Sigmoid colon (tissue), 7 donors: ENCODE results near the gene FZR1. TPM values are rescaled to one million over a fixed set of nuclear protein-coding genes. Genes with fewer than 3 reads are reported as not detected.
A peak's percentile ranks its signal among the peaks of the same experiment; 100 is the strongest.

Experiments
- DNase-seq: peaks from one replicate; pipeline ENCODE4 v3.0.0-alpha.2; 2019
- H3K27ac ChIP-seq, 4 donors: fragments of 200-600 bp; sonication (generic); one replicate each; pipeline ENCODE4 v1.5.1; 2016 to 2019; ENCODE audit warnings: mild to moderate bottlenecking in 1 of 4
- H3K27me3 ChIP-seq, 3 donors: fragments of 200-600 bp; sonication (generic); one replicate each; pipeline ENCODE4 v1.5.1; 2019; ENCODE audit warnings: mild to moderate bottlenecking in 1 of 3
- H3K36me3 ChIP-seq, 4 donors: fragments of 200-600 bp; sonication (generic); one replicate each; pipeline ENCODE4 v1.5.1; 2016 to 2019
- H3K4me1 ChIP-seq, 4 donors: fragments of 200-600 bp; sonication (generic); one replicate each; pipeline ENCODE4 v1.5.1; 2017 to 2019
- H3K4me3 ChIP-seq, 4 donors: fragments of 200-600 bp; sonication (generic); one replicate each; pipeline ENCODE4 v1.5.1; 2017 to 2019; ENCODE audit warnings: mild to moderate bottlenecking in 2 of 4, moderate library complexity in 1 of 4
- H3K9me3 ChIP-seq, 4 donors: fragments of 200-600 bp in 3 of 4; sonication (generic) in 3 of 4; one replicate each; pipeline versions ENCODE4 v1.5.1 to v1.6.1; 2013 to 2019
- EP300 ChIP-seq, 4 donors: sonication (generic); formaldehyde crosslinking; IDR thresholded peaks; one replicate each; pipeline ENCODE4 v1.6.1; 2017; ENCODE audit warnings: antibody characterized with exemption in 4 of 4
- POLR2A ChIP-seq, 2 donors: fragments of 450-650 bp; IDR thresholded peaks; one replicate each; pipeline ENCODE4 v1.6.1; 2016; ENCODE audit warnings: antibody characterized with exemption in 2 of 2, mild to moderate bottlenecking in 2 of 2, moderate library complexity in 2 of 2
- POLR2AphosphoS5 ChIP-seq, 4 donors: sonication (generic); formaldehyde crosslinking; IDR thresholded peaks; one replicate each; pipeline ENCODE4 v1.6.1; 2017; ENCODE audit warnings: antibody characterized with exemption in 4 of 4
- WGBS, 2 donors: extraction: QIAGEN DNeasy Blood & Tissue Kit; methylation state at CpG; one replicate each; pipeline ENCODE4 v1.1.7; 2013; 5-methylcytosine and 5-hydroxymethylcytosine counted together
- intact Hi-C: fragments of 100-400 bp; cut with DNase I; formaldehyde crosslinking; loops from one replicate; pipeline ENCODE4 v1.15.1; 2023
- polyA plus RNA-seq, 3 donors: library from polyadenylated mRNA; stranded (reverse); fragments of 200-250 nt; gene quantifications; one replicate each; pipeline ENCODE4 v1.2.3, GENCODE V29; 2013
- total RNA-seq, 4 donors: library from RNA; depleted of rRNA; stranded (reverse); fragments of >200 nt; gene quantifications; one replicate each; pipeline ENCODE4 v1.1.0, GENCODE V29; 2016
- TF ChIP-seq, protein P1 (sequence below), 4 experiments: fragments of 450-650 bp in 3 of 4; fragments of 200-600 bp in 1 of 4; IDR thresholded peaks; one replicate each; pipeline ENCODE4 v1.5.1; 2016 to 2019; ENCODE audit warnings: antibody characterized with exemption in 4 of 4, mild to moderate bottlenecking in 3 of 4, moderate library complexity in 2 of 4
- donor health status: healthy with polysubstance abuse.
- donor health status: Bipolar disorder and iron deficiency.
- donor health status: healthy.

The FZR1 gene
- total and polyA plus RNA-seq, 7 donors, result 11.4 to 44.6 (median 18.1) TPM

DNA sequence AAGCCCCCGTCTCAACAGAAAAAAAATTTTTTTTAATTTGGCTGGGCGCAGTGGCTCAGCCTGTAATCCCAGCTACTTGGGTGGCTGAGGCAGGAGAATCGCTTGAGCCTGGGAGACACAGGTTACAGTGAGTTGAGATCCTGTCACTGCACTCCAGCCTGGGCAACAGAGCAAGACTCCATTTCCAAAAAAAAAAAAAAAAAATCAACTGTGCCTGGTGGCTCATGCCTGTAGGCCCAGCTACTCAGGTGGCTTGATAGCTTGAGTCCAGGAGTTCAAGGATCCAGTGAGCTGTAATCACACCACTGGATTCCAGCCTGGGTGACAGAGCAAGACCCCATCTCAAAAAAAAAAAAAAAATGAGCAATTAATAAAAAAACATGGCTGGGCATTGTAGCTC, 4.3 kb upstream of the FZR1 start:
- DNase-seq, result no peak
- TF ChIP-seq POLR2A (IDR thresholded peaks at IDR 0.05), result no peak
- no peak for TF ChIP-seq EP300 (IDR thresholded peaks at IDR 0.05)
- TF ChIP-seq, protein P1, sequence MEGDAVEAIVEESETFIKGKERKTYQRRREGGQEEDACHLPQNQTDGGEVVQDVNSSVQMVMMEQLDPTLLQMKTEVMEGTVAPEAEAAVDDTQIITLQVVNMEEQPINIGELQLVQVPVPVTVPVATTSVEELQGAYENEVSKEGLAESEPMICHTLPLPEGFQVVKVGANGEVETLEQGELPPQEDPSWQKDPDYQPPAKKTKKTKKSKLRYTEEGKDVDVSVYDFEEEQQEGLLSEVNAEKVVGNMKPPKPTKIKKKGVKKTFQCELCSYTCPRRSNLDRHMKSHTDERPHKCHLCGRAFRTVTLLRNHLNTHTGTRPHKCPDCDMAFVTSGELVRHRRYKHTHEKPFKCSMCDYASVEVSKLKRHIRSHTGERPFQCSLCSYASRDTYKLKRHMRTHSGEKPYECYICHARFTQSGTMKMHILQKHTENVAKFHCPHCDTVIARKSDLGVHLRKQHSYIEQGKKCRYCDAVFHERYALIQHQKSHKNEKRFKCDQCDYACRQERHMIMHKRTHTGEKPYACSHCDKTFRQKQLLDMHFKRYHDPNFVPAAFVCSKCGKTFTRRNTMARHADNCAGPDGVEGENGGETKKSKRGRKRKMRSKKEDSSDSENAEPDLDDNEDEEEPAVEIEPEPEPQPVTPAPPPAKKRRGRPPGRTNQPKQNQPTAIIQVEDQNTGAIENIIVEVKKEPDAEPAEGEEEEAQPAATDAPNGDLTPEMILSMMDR (IDR thresholded peaks at IDR 0.05), result no peak
- no peak for TF ChIP-seq POLR2AphosphoS5 (IDR thresholded peaks at IDR 0.05)
- Histone ChIP-seq H3K4me3 (no peak overlapping the region), H3K4me1 (peaks cover 0 to 23% (median 18%) of the 10 kb centered on the region in 4 donors), H3K36me3 (peaks cover 0 to 7% (median 2%) of the 10 kb centered on the region in 4 donors), H3K27me3 (no peaks in the 10 kb centered on the region), H3K27ac (no peak overlapping the region), H3K9me3 (no peaks in the 10 kb centered on the region)
- intact Hi-C loops, result no loop called here
- WGBS, 2 donors, result 91 to 93% methylated on average over 3 of the region's 3 CpGs

DNA sequence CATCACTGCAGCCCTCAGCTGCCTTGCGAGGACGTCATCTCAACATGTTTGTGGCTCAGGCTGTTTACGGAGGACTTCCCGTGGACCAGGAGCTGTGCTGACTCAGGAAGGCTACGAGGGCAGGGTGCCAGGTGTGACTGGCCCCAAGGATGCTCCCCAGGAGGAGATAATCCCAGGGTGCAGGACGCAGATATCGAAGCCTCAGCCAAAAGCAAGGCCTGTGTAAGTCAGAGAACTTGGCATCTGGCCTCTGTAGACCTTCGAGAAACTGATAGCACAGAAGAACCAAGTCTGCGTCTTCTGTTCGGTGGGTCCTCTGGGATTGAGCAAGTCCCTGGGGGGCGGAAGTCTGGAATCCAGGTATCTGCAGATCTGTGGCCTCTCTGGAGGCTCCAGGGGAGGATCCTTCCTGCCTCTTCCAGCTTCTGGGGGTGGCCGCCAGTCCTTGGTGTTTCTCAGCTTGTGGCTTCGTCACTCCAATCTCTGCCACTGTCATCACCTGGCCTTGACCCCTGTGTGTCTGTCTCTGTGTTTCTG, 3.0 kb upstream of the FZR1 start:
- 86 to 87% methylated on average over 13 of the region's 13 CpGs for WGBS, 2 donors
- H3K27me3 ChIP-seq, result no peaks in the 10 kb centered on the region
- no peak overlapping the region for H3K27ac ChIP-seq
- no peak for DNase-seq
- intact Hi-C loops, result no loop called here
- H3K4me3 ChIP-seq, result no peak overlapping the region
- H3K4me1 ChIP-seq, result peaks cover 0 to 36% (median 31%) of the 10 kb centered on the region in 4 donors
- TF ChIP-seq POLR2A (IDR thresholded peaks at IDR 0.05) (no peak), EP300 (IDR thresholded peaks at IDR 0.05) (no peak), POLR2AphosphoS5 (IDR thresholded peaks at IDR 0.05) (no peak)
- TF ChIP-seq, protein P1 (IDR thresholded peaks at IDR 0.05), result no peak
- no peaks in the 10 kb centered on the region for H3K36me3 ChIP-seq
- no peaks in the 10 kb centered on the region for H3K9me3 ChIP-seq

DNA sequence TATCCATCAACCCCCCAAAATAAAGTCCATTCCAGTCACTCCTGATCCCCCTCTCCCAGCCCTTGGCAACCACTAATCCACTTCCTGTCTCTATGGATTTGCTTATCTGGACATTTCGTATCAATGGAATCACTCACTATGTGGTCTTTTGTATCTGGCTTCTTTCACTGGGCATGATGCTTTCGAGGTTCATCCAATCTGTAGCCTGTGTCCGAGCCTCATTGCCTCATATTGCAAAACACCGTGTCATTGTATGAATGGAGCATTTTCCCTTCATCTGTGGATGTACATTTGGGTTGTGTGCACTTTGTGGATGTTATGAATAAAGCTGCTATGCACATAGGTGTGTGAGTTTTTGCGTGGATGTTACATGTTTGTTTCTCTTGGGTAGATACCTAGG, 1.4 kb upstream of the FZR1 start:
- Histone ChIP-seq H3K36me3 (no peaks in the 10 kb centered on the region), H3K27ac (no peak overlapping the region), H3K4me3 (no peak overlapping the region), H3K4me1 (peaks cover 0 to 40% (median 34%) of the 10 kb centered on the region in 4 donors), H3K27me3 (no peaks in the 10 kb centered on the region), H3K9me3 (no peaks in the 10 kb centered on the region)
- WGBS, 2 donors, result 87 to 90% methylated on average over 5 of the region's 5 CpGs
- TF ChIP-seq, protein P1 (IDR thresholded peaks at IDR 0.05), result no peak
- TF ChIP-seq POLR2A (IDR thresholded peaks at IDR 0.05), result no peak
- TF ChIP-seq EP300 (IDR thresholded peaks at IDR 0.05), result no peak
- no peak for TF ChIP-seq POLR2AphosphoS5 (IDR thresholded peaks at IDR 0.05)
- no peak for DNase-seq
- intact Hi-C loops, result no loop called here

DNA sequence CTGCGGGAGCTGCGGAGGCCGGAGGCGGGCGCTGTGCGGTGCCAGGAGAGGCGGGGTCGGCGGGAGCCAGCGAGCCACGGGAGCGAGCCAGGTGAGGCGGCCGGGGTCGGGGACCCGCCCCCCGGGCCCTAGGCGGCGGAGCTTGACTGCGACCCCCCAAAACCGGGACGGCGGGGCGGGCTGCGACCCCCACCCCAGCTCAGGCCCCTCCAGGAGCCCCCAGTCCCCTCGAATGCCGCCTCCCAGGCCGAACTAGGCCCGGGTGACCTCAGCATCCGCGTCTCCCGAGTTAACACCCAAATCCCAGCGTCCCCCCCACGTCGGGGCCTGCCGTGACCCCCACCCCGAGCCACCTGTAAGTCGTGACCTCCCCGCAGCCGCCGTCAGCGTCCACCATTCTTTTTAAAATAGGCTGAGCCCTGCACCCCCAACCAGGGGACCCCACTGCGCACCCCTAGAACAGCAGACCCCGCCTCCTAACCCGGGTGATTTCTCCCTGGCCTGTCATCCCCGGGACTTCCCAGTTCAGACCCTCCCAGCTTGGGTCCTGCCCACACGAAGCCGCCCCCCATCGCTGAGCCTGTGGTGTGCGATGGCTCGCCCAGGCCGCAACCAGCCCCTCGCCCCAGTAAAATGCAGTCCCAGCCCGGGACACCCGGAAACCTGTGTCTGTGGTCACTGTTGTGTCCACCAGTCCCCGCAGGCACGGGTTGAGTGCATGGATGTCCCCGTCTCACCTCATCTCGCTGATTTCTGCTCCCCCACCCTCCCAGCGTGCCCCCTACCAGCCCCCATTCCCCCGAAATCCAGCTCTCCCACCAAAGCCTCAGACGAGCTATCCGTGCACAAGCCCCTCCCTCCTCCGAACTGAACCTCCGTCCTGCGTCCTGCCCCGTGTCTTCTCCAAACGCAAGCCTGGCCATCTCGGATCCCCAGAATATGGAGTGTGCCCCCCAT, 551 bp downstream of the FZR1 start:
- Histone ChIP-seq H3K4me1 (peaks cover 0 to 50% (median 36%) of the 10 kb centered on the region in 4 donors), H3K27me3 (no peaks in the 10 kb centered on the region), H3K27ac (peak overlapping the region; percentile 81 to 92 (median 86)), H3K36me3 (peaks cover 0 to 5% (median 2%) of the 10 kb centered on the region in 4 donors), H3K9me3 (no peaks in the 10 kb centered on the region), H3K4me3 (peak overlapping the region; percentile 75 to 92 (median 89))
- intact Hi-C loops, result loop anchor here (2.0 kb wide), 1 partner anchor 66 kb away; the partner anchor contains the start of gene HMG20B
- 1% methylated on average over 69 of the region's 69 CpGs for WGBS, 2 donors
- DNase-seq, result peak; percentile 80
- no peak for TF ChIP-seq POLR2AphosphoS5 (IDR thresholded peaks at IDR 0.05)
- TF ChIP-seq, protein P1 (IDR thresholded peaks at IDR 0.05), result no peak
- TF ChIP-seq EP300 (IDR thresholded peaks at IDR 0.05), result no peak
- no peak for TF ChIP-seq POLR2A (IDR thresholded peaks at IDR 0.05)
